H1 (cell line): Measurements from ENCODE around the gene ZDHHC17. TPM values are rescaled to one million over a fixed set of nuclear protein-coding genes. Genes with fewer than 3 reads are reported as not detected.

ENCODE experiments used
- CTCF ChIA-PET: fragments of 300-600 bp; sonication (Branson Sonifier 250); formaldehyde crosslinking; loops from one replicate; lab custom pipeline; 2021; ENCODE audit not compliant: partially characterized antibody; lab: Charles Lee
- POLR2A ChIA-PET: fragments of 300-600 bp; sonication (Branson Sonifier 250); formaldehyde crosslinking; loops from one replicate; lab custom pipeline; 2021; ENCODE audit warnings: inconsistent platforms; ENCODE audit not compliant: partially characterized antibody; lab: Charles Lee
- DNase-seq, 2 experiments: peaks; one replicate each; pipeline versions ENCODE4 v3.0.0 to v3.0.0-alpha.2; 2010 to 2022; ENCODE audit warnings: low spot score in 2 of 2, low read depth in 1 of 2, mixed read lengths in 1 of 2
- FAIRE-seq: peaks from 2 replicates; lab custom pipeline; 2011; peaks lifted over from hg19 to GRCh38; lab: Jason Lieb, UNC
- H2AFZ ChIP-seq: 2 replicates; pipeline ENCODE4 v1.8.1; 2012; ENCODE audit warnings: low read length, inconsistent platforms
- H2AK5ac ChIP-seq: 2 replicates; pipeline ENCODE4 v1.6.1; 2013; ENCODE audit warnings: low read depth, low read length
- H2BK120ac ChIP-seq: replicated peaks from 2 replicates; pipeline ENCODE3; 2013; ENCODE audit warnings: low read depth, low read length, inconsistent platforms
- H2BK12ac ChIP-seq: 2 replicates; pipeline ENCODE4 v1.6.1; 2013; ENCODE audit warnings: low read depth, low read length
- H2BK15ac ChIP-seq: 2 replicates; pipeline ENCODE4 v1.6.1; 2013; ENCODE audit warnings: low read length
- H2BK20ac ChIP-seq: 2 replicates; pipeline ENCODE4 v1.6.1; 2013; ENCODE audit warnings: low read length
- H2BK5ac ChIP-seq: 2 replicates; pipeline ENCODE4 v1.6.1; 2013; ENCODE audit warnings: low read depth, low read length
- H3K14ac ChIP-seq: 2 replicates; pipeline ENCODE4 v1.6.1; 2013; ENCODE audit warnings: inconsistent platforms; ENCODE audit not compliant: insufficient read length
- H3K18ac ChIP-seq: 2 replicates; pipeline ENCODE4 v1.6.1; 2013; ENCODE audit warnings: low read length; ENCODE audit errors: extremely low read depth
- H3K23ac ChIP-seq: 2 replicates; pipeline ENCODE4 v1.6.1; 2013; ENCODE audit warnings: inconsistent platforms; ENCODE audit not compliant: insufficient read length
- H3K23me2 ChIP-seq: 2 replicates; pipeline ENCODE4 v1.6.1; 2013; ENCODE audit warnings: low read depth, low read length
- H3K27ac ChIP-seq: 2 replicates; pipeline ENCODE4 v1.6.1; 2011; ENCODE audit warnings: low read depth, low read length, inconsistent platforms
- H3K27me3 ChIP-seq, 4 experiments: replicated peaks in 1 of 4; 1 replicate in 1 of 4; 2 replicates in 3 of 4; pipeline versions ENCODE4 v1.6.1 to v1.8.1; 2011 to 2013; ENCODE audit warnings: low read length in 3 of 4, mild to moderate bottlenecking in 3 of 4, inconsistent platforms in 2 of 4, mixed read lengths in 2 of 4, moderate library complexity in 1 of 4; ENCODE audit not compliant: control insufficient read depth in 3 of 4, insufficient read depth in 3 of 4; ENCODE audit errors: extremely low read depth in 1 of 4
- H3K36me3 ChIP-seq, 4 experiments: 2 replicates each; pipeline versions ENCODE4 v1.6.1 to v1.8.1; 2011 to 2013; ENCODE audit warnings: mild to moderate bottlenecking in 4 of 4, low read length in 3 of 4, moderate library complexity in 2 of 4, control low read depth in 1 of 4, inconsistent platforms in 1 of 4; ENCODE audit not compliant: insufficient read depth in 4 of 4, control insufficient read depth in 2 of 4
- H3K4ac ChIP-seq: replicated peaks from 2 replicates; pipeline ENCODE3; 2013; ENCODE audit warnings: low read length, low read depth, mixed read lengths, inconsistent platforms; ENCODE audit not compliant: insufficient read length
- H3K4me1 ChIP-seq, 4 experiments: replicated peaks in 1 of 4; 1 replicate in 1 of 4; 2 replicates in 3 of 4; pipeline versions ENCODE4 v1.6.1 to v1.8.1; 2011 to 2013; ENCODE audit warnings: low read length in 3 of 4, inconsistent platforms in 2 of 4, mixed read lengths in 1 of 4; ENCODE audit not compliant: insufficient read depth in 4 of 4, control insufficient read depth in 3 of 4
- H3K4me2 ChIP-seq, 2 experiments: 2 replicates each; pipeline versions ENCODE4 v1.6.1 to v1.8.1; 2011 to 2013; ENCODE audit warnings: low read depth in 2 of 2, low read length in 2 of 2, control low read depth in 1 of 2, inconsistent platforms in 1 of 2, mild to moderate bottlenecking in 1 of 2; ENCODE audit not compliant: insufficient read depth in 1 of 2
- H3K4me3 ChIP-seq, 4 experiments: fragments of 200-600, 300-600 bp in 1 of 4; sonication (generic), shearing (Covaris generic), sonication (Bioruptor Twin) in 1 of 4; 2 replicates each; pipeline versions ENCODE4 v1.5.1 to v1.8.1; 2011 to 2016; ENCODE audit warnings: low read length in 4 of 4, low read depth in 3 of 4, control low read depth in 2 of 4, inconsistent platforms in 2 of 4, mild to moderate bottlenecking in 2 of 4, mixed read lengths in 1 of 4, moderate library complexity in 1 of 4; ENCODE audit not compliant: insufficient read depth in 2 of 4; ENCODE audit errors: extremely low read depth in 1 of 4
- H3K56ac ChIP-seq: replicated peaks from 2 replicates; pipeline ENCODE3; 2013; ENCODE audit warnings: low read depth, mild to moderate bottlenecking, mixed read lengths, low read length, inconsistent platforms; ENCODE audit not compliant: insufficient read length
- H3K79me1 ChIP-seq: 2 replicates; pipeline ENCODE4 v1.6.1; 2013; ENCODE audit warnings: low read depth, low read length, control low read depth
- H3K79me2 ChIP-seq, 2 experiments: 2 replicates each; pipeline versions ENCODE4 v1.6.1 to v1.8.1; 2012 to 2013; ENCODE audit warnings: low read length in 2 of 2, mild to moderate bottlenecking in 2 of 2, inconsistent platforms in 1 of 2; ENCODE audit not compliant: insufficient read depth in 2 of 2, control insufficient read depth in 1 of 2
- H3K9ac ChIP-seq, 4 experiments: replicated peaks in 1 of 4; 1 replicate in 1 of 4; 2 replicates in 3 of 4; pipeline versions ENCODE4 v1.6.1 to v1.8.1; 2011 to 2013; ENCODE audit warnings: low read depth in 3 of 4, low read length in 3 of 4, control low read depth in 2 of 4, mild to moderate bottlenecking in 2 of 4, moderate library complexity in 2 of 4, inconsistent platforms in 1 of 4; ENCODE audit errors: extremely low read depth in 1 of 4
- H3K9me3 ChIP-seq, 2 experiments: 2 replicates each; pipeline versions ENCODE4 v1.6.1 to v1.8.1; 2012 to 2013; ENCODE audit warnings: mild to moderate bottlenecking in 2 of 2, moderate library complexity in 2 of 2, control low read depth in 1 of 2, inconsistent platforms in 1 of 2, low read depth in 1 of 2, low read length in 1 of 2, mixed read lengths in 1 of 2; ENCODE audit not compliant: insufficient read depth in 2 of 2
- H4K20me1 ChIP-seq, 2 experiments: replicated peaks in 1 of 2; 2 replicates each; pipeline versions ENCODE3 to v1.8.1; 2011 to 2013; ENCODE audit warnings: inconsistent platforms in 2 of 2, low read length in 2 of 2, mild to moderate bottlenecking in 1 of 2; ENCODE audit not compliant: insufficient read depth in 2 of 2, control insufficient read depth in 1 of 2
- H4K5ac ChIP-seq: 2 replicates; pipeline ENCODE4 v1.6.1; 2013; ENCODE audit warnings: low read length, low read depth, mixed read lengths, inconsistent platforms; ENCODE audit not compliant: insufficient read length
- H4K8ac ChIP-seq: 2 replicates; pipeline ENCODE4 v1.8.0; 2013; ENCODE audit warnings: mild to moderate bottlenecking, moderate library complexity, low read length, inconsistent platforms; ENCODE audit not compliant: insufficient read depth; ENCODE audit errors: extremely low read depth
- H4K91ac ChIP-seq: replicated peaks from 2 replicates; pipeline ENCODE3; 2013; ENCODE audit warnings: low read length, mixed read lengths, inconsistent platforms; ENCODE audit not compliant: insufficient read length
- ATF3 ChIP-seq: IDR thresholded peaks from 2 replicates; pipeline ENCODE4 v1.6.1; 2011; ENCODE audit warnings: low read depth, mild to moderate bottlenecking, low read length; ENCODE audit not compliant: insufficient read depth
- CHD1 ChIP-seq: IDR thresholded peaks from 2 replicates; pipeline ENCODE4 v1.6.1; 2012; ENCODE audit warnings: low read depth, low read length, improper control_type of control experiment
- CTBP2 ChIP-seq: IDR thresholded peaks from 2 replicates; pipeline ENCODE4 v1.7.0; 2011; ENCODE audit warnings: borderline replicate concordance, mild to moderate bottlenecking, moderate library complexity, mixed read lengths, low read length; ENCODE audit not compliant: insufficient read depth, insufficient read length
- EGR1 ChIP-seq: IDR thresholded peaks from 2 replicates; pipeline ENCODE4 v1.6.1; 2011; ENCODE audit warnings: low read depth, low read length, borderline replicate concordance
- SAP30 ChIP-seq: fragments of 300-600 bp; sonication (generic); IDR thresholded peaks from 2 replicates; pipeline ENCODE4 v1.7.1; 2012; ENCODE audit warnings: low read length, moderate library complexity, mild to moderate bottlenecking, inconsistent platforms; ENCODE audit not compliant: insufficient read depth, insufficient replicate concordance
- SUZ12 ChIP-seq: fragments of 200-600 bp; sonication (generic); IDR thresholded peaks from 2 replicates; pipeline ENCODE4 v1.6.1; 2012; ENCODE audit warnings: mild to moderate bottlenecking, inconsistent platforms, low read length, moderate library complexity, mixed read lengths
- TAF7 ChIP-seq: optimal IDR thresholded peaks from 2 replicates; pipeline ENCODE3; 2011; ENCODE audit warnings: low read depth, mild to moderate bottlenecking, inconsistent platforms, low read length, moderate library complexity, borderline replicate concordance
- TCF12 ChIP-seq: IDR thresholded peaks from 2 replicates; pipeline ENCODE4 v1.6.1; 2011; ENCODE audit warnings: low read depth, mild to moderate bottlenecking, low read length
- WGBS, 2 experiments: shearing (Covaris generic) in 1 of 2; methylation state at CpG; one replicate each; pipeline versions ENCODE4 v1.1.6 to v1.1.7; 2013 to 2015; ENCODE audit warnings: low lambda C conversion rate in 2 of 2, mixed read lengths in 2 of 2, inconsistent platforms in 1 of 2, low coverage in 1 of 2, missing lambda C conversion rate in 1 of 2; ENCODE audit not compliant: insufficient replicate concordance in 2 of 2, insufficient coverage in 1 of 2, insufficient read length in 1 of 2; ENCODE audit errors: extremely low coverage in 1 of 2, missing lambda C conversion rate in 1 of 2; 5-methylcytosine and 5-hydroxymethylcytosine counted together
- polyA plus RNA-seq, 7 experiments: library from polyadenylated mRNA; depleted of rRNA in 3 of 7; stranded (reverse) in 5 of 7; unstranded in 2 of 7; fragments of >200 nt in 5 of 7; fragments of 200-250 nt in 2 of 7; gene quantifications; 1 replicate in 5 of 7; 2 replicates in 1 of 7; 4 replicates in 1 of 7; pipeline versions ENCODE4 v1.2.1 to v1.2.3, GENCODE V29; 2011 to 2013; ENCODE audit warnings: missing spikeins in 2 of 7, mixed read lengths in 2 of 7
- total RNA-seq: library from RNA; stranded (reverse); fragmentation: NEBNext Ultra II Directional; extraction: Animal tissue kit (Norgen Biotek cat#: 25700); gene quantifications from 2 replicates; pipeline ENCODE4 v1.2.1, GENCODE V29; 2021

The ZDHHC17 gene
- total and polyA plus RNA-seq, 2 of the 8 experiments (the other 6 are each of a cell fraction or from before 2014, with no cell fraction given) = 27.6 to 28.9 TPM

GRCh38 chr12:76766161-76766560 lies 2.2 kb downstream of the ZDHHC17 start:
- no peak for DNase-seq
- ChIA-PET CTCF (interaction anchor here (0.6 to 8.2 kb wide), 5 partner anchors 10 to 507 kb away, joined by 3 to 41 read pairs (median 4); no protein-coding TSS in a partner anchor), POLR2A (interaction anchor here (1.2 to 1.5 kb wide), 3 partner anchors 16 to 59 kb away, joined by 3 to 4 read pairs (median 3); no protein-coding TSS in a partner anchor)
- Histone ChIP-seq H3K23me2 (peaks cover 3% of the 10 kb centered on the region), H3K79me2 (peaks cover 21 to 68% of the 10 kb centered on the region in 2 experiments), H2BK15ac (no peak overlapping the region), H3K36me3 (no peaks in the 10 kb centered on the region), H3K14ac (no peak overlapping the region), H3K9me3 (no peaks in the 10 kb centered on the region), H4K91ac (no peak overlapping the region), H3K27me3 (no peaks in the 10 kb centered on the region), H2BK20ac (no peak overlapping the region), H3K4me3 (no peak overlapping the region), H2BK5ac (no peak overlapping the region), H4K5ac (no peak overlapping the region), H4K8ac (no peak overlapping the region), H2BK12ac (no peak overlapping the region), H3K4me2 (peak overlapping the region in 1 of 2 experiments; percentile 96; a peak in 1 of 4 replicates), H3K56ac (no peak overlapping the region), H3K9ac (no peak overlapping the region), H3K79me1 (peaks cover 2% of the 10 kb centered on the region; the same call in 1 of the 2 replicates), H2BK120ac (no peak overlapping the region), H3K4me1 (peaks cover 2 to 14% (median 7%) of the 10 kb centered on the region in 4 experiments; a peak in 6 of 7 replicates), H3K27ac (no peak overlapping the region), H3K23ac (no peak overlapping the region), H2AFZ (no peak overlapping the region), H2AK5ac (no peak overlapping the region), H3K18ac (no peak overlapping the region), H3K4ac (no peak overlapping the region), H4K20me1 (peaks cover 0 to 5% of the 10 kb centered on the region in 2 experiments)
- no peak for TF ChIP-seq TAF7
- TF ChIP-seq SAP30 = no peak
- no peak for TF ChIP-seq SUZ12
- TF ChIP-seq CTBP2 = no peak
- TF ChIP-seq ATF3 = no peak
- no peak for TF ChIP-seq CHD1
- no peak for TF ChIP-seq EGR1
- no peak for TF ChIP-seq TCF12
- 92% methylated on average over 4 of the region's 4 CpGs; no CpG with 5 or more reads in 1 of the 2 experiments for WGBS, 2 experiments
- no peak for FAIRE-seq
